ENCODE data around the gene ARG1.

DNA sequence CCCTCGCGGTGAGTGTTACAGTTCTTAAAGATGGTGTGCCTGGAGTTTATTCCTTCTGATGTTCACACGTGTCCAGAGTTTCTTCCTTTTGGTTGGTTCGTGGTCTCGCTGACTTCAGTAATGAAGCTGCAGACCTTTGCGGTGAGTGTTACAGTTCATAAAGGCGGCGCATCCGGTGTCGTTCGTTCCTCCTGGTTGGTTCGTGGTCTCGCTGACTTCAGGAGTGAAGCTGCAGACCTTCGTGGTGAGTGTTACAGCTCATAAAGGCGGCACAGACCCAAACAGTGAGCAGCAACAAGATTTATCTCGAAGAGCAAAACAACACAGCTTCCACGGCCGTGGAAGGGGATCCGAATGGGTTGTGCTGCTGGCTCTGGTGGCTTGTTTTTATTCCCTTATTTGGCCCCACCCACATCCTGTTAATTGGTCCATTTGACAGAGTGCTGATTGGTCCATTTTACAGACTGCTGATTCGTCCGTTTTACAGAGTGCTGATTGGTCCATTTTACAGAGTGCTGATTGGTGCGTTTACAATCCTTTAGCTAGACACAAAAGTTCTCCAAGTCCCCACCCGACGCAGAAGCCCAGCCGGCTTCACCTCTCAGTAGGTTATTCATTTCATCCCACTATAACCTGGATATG lies 48.2 kb upstream of the ARG1 start:
- TF ChIP-seq, protein P1, sequence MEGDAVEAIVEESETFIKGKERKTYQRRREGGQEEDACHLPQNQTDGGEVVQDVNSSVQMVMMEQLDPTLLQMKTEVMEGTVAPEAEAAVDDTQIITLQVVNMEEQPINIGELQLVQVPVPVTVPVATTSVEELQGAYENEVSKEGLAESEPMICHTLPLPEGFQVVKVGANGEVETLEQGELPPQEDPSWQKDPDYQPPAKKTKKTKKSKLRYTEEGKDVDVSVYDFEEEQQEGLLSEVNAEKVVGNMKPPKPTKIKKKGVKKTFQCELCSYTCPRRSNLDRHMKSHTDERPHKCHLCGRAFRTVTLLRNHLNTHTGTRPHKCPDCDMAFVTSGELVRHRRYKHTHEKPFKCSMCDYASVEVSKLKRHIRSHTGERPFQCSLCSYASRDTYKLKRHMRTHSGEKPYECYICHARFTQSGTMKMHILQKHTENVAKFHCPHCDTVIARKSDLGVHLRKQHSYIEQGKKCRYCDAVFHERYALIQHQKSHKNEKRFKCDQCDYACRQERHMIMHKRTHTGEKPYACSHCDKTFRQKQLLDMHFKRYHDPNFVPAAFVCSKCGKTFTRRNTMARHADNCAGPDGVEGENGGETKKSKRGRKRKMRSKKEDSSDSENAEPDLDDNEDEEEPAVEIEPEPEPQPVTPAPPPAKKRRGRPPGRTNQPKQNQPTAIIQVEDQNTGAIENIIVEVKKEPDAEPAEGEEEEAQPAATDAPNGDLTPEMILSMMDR (IDR thresholded peaks at IDR 0.05; ENCODE audit: poor library complexity, severe bottlenecking) = no peak
- TF ChIP-seq TAF1 (IDR thresholded peaks at IDR 0.05; ENCODE audit: low read depth) (no peak), RAD21 (conservative IDR thresholded peaks at IDR 0.05) (no peak), SMC3 (conservative IDR thresholded peaks at IDR 0.05; ENCODE audit: poor library complexity) (no peak)
